HepG2 (cell line): ENCODE measurements around the gene ZNF629. TPM values are rescaled to one million over a fixed set of nuclear protein-coding genes. Genes with fewer than 3 reads are reported as not detected.
A peak's percentile ranks its signal among the peaks of the same experiment; 100 is the strongest.

Experiments
- KMT2B ChIP-seq: IDR thresholded peaks from 2 replicates; pipeline ENCODE4 v1.6.1; 2016; ENCODE audit warnings: missing genetic modification reagents, missing compliant biosample characterization
- MAZ ChIP-seq, 2 experiments: sonication (generic) in 1 of 2; formaldehyde crosslinking in 1 of 2; IDR thresholded peaks; 2 replicates each; pipeline versions ENCODE4 v1.5.0 to v1.6.1; 2012 to 2020; ENCODE audit warnings: low read depth in 2 of 2, mild to moderate bottlenecking in 2 of 2, borderline replicate concordance in 1 of 2, improper control_type of control experiment in 1 of 2, low read length in 1 of 2, missing genetic modification reagents in 1 of 2, moderate library complexity in 1 of 2
- MED1 ChIP-seq: sonication (generic); formaldehyde crosslinking; IDR thresholded peaks from 2 replicates; pipeline ENCODE4 v1.4.0; 2020; ENCODE audit warnings: missing genetic modification reagents
- MLLT10 ChIP-seq: sonication (generic); formaldehyde crosslinking; IDR thresholded peaks from 2 replicates; pipeline ENCODE4 v1.4.0; 2020; ENCODE audit warnings: missing genetic modification reagents
- MXI1 ChIP-seq: IDR thresholded peaks from 3 replicates; pipeline ENCODE4 v1.6.1; 2012; ENCODE audit warnings: low read depth, low read length, inconsistent platforms, borderline replicate concordance
- NFIC ChIP-seq: IDR thresholded peaks from 2 replicates; pipeline ENCODE4 v1.6.1; 2012; ENCODE audit warnings: mild to moderate bottlenecking, low read length, inconsistent platforms
- PHF21A ChIP-seq: sonication (generic); formaldehyde crosslinking; IDR thresholded peaks from 2 replicates; pipeline ENCODE4 v1.5.0; 2020; ENCODE audit warnings: mild to moderate bottlenecking, missing genetic modification reagents
- ZNF12 ChIP-seq: sonication (generic); formaldehyde crosslinking; IDR thresholded peaks from 2 replicates; pipeline ENCODE4 v1.5.0; 2020; ENCODE audit warnings: missing genetic modification reagents
- ZNF232 ChIP-seq: sonication (generic); formaldehyde crosslinking; IDR thresholded peaks from 2 replicates; pipeline ENCODE4 v1.4.0; 2020; ENCODE audit warnings: missing genetic modification reagents, borderline replicate concordance
- ZNF543 ChIP-seq: sonication (generic); formaldehyde crosslinking; IDR thresholded peaks from 2 replicates; pipeline ENCODE4 v1.4.0; 2020; ENCODE audit warnings: mild to moderate bottlenecking, missing genetic modification reagents
- ZNF687 ChIP-seq: sonication (generic); formaldehyde crosslinking; IDR thresholded peaks from 2 replicates; pipeline ENCODE4 v1.5.1; 2020; ENCODE audit warnings: mild to moderate bottlenecking, missing genetic modification reagents, moderate library complexity
- ZNF788 ChIP-seq: sonication (generic); formaldehyde crosslinking; IDR thresholded peaks from 2 replicates; pipeline ENCODE4 v1.5.0; 2020; ENCODE audit warnings: mild to moderate bottlenecking, missing genetic modification reagents, borderline replicate concordance
- ZSCAN9 ChIP-seq: IDR thresholded peaks from 2 replicates; pipeline ENCODE4 v1.6.1; 2016; ENCODE audit warnings: borderline replicate concordance
- polyA plus RNA-seq, 8 experiments: library from polyadenylated mRNA; depleted of rRNA in 3 of 8; stranded (reverse) in 7 of 8; unstranded in 1 of 8; fragments of >200 nt; fragmentation: Illumina TruSeq in 4 of 8; extraction: Trizol in 4 of 8; gene quantifications; 2 replicates each; pipeline versions ENCODE4 v1.2.1 to v1.2.3, GENCODE V29; 2011 to 2016; ENCODE audit warnings: low read depth in 4 of 8, missing spikeins in 1 of 8, mixed read lengths in 1 of 8; ENCODE audit not compliant: insufficient read depth in 1 of 8
- total RNA-seq, 5 experiments: library from RNA; depleted of rRNA; stranded (reverse); fragments of >200 nt; fragmentation: Illumina TruSeq; extraction: Trizol; gene quantifications; 2 replicates each; pipeline ENCODE4 v1.2.3, GENCODE V29; 2016; ENCODE audit warnings: low read depth in 1 of 5
- TF ChIP-seq, protein P1 (sequence below): sonication (generic); formaldehyde crosslinking; IDR thresholded peaks from 2 replicates; pipeline ENCODE4 v1.8.1; 2023; ENCODE audit warnings: mild to moderate bottlenecking, missing genetic modification reagents

Gene ZNF629
- total and polyA plus RNA-seq, 2 of the 13 experiments (the other 11 are each of a cell fraction or from before 2014, with no cell fraction given), result 6.1 to 16.5 TPM

DNA sequence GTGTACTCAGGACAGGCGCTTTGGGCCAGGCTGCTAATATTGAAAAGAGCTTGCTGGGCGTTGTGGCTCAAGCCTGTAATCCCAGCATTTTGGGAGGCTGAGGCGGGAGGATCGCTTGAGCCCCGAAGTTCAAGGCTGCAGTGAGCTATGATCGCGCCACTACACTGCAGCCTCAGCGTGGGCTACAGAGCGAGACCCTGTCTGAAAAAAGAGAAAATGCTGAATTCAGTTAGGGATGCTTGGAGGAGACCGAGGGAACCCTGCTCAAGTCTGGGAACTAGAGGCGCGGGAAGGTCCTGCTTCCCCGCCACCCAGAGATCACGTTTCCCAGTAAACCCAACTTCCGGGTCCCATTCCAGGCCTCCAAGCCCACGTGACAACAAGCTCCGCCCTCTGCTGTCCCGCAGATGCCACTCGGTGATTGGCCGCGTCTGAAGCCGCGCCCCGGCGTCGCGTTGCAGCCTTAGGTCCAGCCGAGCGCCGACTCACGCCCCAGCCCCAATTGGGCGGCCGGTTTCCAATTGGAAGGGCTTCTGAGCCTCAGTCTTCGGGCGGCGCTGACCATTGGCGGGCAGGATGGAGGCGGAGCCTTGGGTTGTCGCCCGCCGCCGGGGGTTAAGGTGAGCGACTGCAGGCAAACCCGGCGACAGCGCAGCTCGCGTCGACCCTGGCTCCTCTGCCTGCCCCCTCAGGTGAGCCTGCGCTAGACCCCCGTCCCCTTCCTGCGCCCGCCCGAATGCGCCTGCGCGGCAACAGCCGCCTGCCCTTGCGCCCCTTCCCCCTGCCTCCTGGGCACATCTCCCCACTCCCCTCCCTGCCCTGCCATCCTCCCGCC lies 39.0 kb downstream of the ZNF629 start, which contains the start of gene PHKG2 (continued):
- TF ChIP-seq ZNF12 (peak; percentile 45; the same call in 1 of the 2 replicates), ZNF543 (0 out of 2 replicates have a peak, but pooled peaks have one; percentile 29), KMT2B (CRISPR knock-in tag) (peak; percentile 76; the same call in 1 of the 2 replicates), ZNF788 (CRISPR knock-in tag) (peak; percentile 38; the same call in 1 of the 2 replicates), ZNF687 (CRISPR knock-in tag) (peak; percentile 88), PHF21A (peak; percentile 77), ZNF232 (peak; percentile 83), ZSCAN9 (CRISPR knock-in tag) (peak; percentile 78), MXI1 (peak; percentile 95; the same call in 2 of the 3 replicates), MLLT10 (CRISPR knock-in tag) (no peak), MED1 (CRISPR knock-in tag) (peak; percentile 66; the same call in 1 of the 2 replicates), NFIC (no peak), MAZ (IDR thresholded peaks at IDR 0.05; ENCODE audit: borderline replicate concordance, low read depth, low read length) (no peak; the same call in 1 of the 2 replicates), MAZ (CRISPR knock-in tag; IDR thresholded peaks at IDR 0.05; ENCODE audit: low read depth) (peak; percentile 73)
- TF ChIP-seq, protein P1, sequence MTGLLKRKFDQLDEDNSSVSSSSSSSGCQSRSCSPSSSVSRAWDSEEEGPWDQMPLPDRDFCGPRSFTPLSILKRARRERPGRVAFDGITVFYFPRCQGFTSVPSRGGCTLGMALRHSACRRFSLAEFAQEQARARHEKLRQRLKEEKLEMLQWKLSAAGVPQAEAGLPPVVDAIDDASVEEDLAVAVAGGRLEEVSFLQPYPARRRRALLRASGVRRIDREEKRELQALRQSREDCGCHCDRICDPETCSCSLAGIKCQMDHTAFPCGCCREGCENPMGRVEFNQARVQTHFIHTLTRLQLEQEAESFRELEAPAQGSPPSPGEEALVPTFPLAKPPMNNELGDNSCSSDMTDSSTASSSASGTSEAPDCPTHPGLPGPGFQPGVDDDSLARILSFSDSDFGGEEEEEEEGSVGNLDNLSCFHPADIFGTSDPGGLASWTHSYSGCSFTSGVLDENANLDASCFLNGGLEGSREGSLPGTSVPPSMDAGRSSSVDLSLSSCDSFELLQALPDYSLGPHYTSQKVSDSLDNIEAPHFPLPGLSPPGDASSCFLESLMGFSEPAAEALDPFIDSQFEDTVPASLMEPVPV (CRISPR knock-in tag), result peak; percentile 63; the same call in 1 of the 2 replicates
